ENCODE measurements around the gene GIMAP5. TPM values are rescaled to one million over a fixed set of nuclear protein-coding genes. Genes with fewer than 3 reads are reported as not detected.

The GIMAP5 gene
- total RNA-seq: 10 to 100 TPM in 1 of 3 donors, 1 to 10 TPM in 2; 3.1 to 10.3 (median 9.3) TPM
- long read RNA-seq, donor 1, full-length matches to known transcripts: 22 of 27 reads
- long read RNA-seq, donor 1, partial matches to known transcripts: 0 of 27 reads
- long read RNA-seq, donor 1, other reads (novel, unspliced or antisense): 5 of 27 reads
- long read RNA-seq, donor 2, transcript GIMAP5-201 (3 exons, 2,291 nt): major isoform, 14 of 17 reads
- long read RNA-seq, donor 2, partial matches to known transcripts: 2 of 17 reads
- long read RNA-seq, donor 2, other reads (novel, unspliced or antisense): 0 of 17 reads

DNA sequence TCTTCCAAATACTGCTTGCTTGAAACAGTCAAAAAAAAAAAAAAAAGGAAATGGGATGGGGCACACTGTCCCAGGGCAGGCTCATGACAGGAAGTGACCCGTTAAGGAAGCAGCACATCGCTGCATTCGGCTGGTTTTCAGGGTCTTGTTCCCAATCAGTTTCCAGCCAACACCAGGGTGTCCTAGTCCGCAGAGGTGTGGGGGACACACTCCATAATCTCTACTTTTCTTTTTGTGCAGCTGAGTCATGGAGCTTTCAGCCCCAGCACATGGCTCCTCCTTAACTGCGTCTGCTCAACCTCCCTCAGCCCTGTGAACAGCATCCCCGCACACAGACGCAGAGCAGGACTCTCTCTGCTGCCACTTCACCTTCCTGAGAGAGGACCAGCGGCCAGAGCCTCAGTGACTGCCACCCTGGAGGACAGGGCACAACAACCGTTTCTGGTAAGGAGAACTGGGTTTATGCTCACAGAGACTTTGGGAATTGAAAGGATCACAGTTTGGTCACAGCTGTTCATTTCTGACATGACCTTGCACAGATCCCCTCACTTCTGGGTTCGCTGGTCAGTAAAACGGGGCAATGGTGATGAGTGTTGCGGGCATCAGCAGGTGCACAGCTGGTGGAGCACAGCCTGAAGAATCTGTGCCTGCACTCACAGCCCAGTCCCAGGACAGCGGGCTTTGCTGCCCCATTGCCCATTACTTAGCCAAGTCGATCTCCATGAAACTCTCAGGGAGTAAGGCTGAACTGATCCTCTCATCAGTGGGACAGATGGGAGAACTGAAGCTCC, at the start of gene GIMAP5:
Gene GIMAP5 (plus strand): TSS at position 154 of the 791 bp plus-strand sequence. CDS start 3,467 bp downstream, outside the sequence.
- intact Hi-C loops (cut with DNase I, micrococcal nuclease): no loop called here
- TF ChIP-seq, protein P1, sequence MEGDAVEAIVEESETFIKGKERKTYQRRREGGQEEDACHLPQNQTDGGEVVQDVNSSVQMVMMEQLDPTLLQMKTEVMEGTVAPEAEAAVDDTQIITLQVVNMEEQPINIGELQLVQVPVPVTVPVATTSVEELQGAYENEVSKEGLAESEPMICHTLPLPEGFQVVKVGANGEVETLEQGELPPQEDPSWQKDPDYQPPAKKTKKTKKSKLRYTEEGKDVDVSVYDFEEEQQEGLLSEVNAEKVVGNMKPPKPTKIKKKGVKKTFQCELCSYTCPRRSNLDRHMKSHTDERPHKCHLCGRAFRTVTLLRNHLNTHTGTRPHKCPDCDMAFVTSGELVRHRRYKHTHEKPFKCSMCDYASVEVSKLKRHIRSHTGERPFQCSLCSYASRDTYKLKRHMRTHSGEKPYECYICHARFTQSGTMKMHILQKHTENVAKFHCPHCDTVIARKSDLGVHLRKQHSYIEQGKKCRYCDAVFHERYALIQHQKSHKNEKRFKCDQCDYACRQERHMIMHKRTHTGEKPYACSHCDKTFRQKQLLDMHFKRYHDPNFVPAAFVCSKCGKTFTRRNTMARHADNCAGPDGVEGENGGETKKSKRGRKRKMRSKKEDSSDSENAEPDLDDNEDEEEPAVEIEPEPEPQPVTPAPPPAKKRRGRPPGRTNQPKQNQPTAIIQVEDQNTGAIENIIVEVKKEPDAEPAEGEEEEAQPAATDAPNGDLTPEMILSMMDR (IDR thresholded peaks at IDR 0.05): no peak
- Histone ChIP-seq H3K36me3 (ENCODE audit: low read depth) (no peaks in the 10 kb centered on the region), H3K9me3 (no peaks in the 10 kb centered on the region), H3K4me3 (no peak within 1 kb of the TSS), H3K4me1 (ENCODE audit: low read depth) (no peaks in the 10 kb centered on the region)
- ATAC-seq (peak; percentile 50), DNase-seq (peak in 2 of 3 donors; percentile 27 to 55)

- ATAC-seq (no peak), DNase-seq (no peak)
- no peak overlapping the region for H3K4me3 ChIP-seq
- TF ChIP-seq, protein P1 (IDR thresholded peaks at IDR 0.05): no peak
- no peaks in the 10 kb centered on the region for H3K36me3 ChIP-seq (ENCODE audit: low read depth)
- H3K9me3 ChIP-seq: no peaks in the 10 kb centered on the region
- peaks cover 3% of the 10 kb centered on the region for H3K4me1 ChIP-seq (ENCODE audit: low read depth)
- intact Hi-C loops (cut with DNase I, micrococcal nuclease): no loop called here
Observed at GRCh38 chr7:150688630-150689029, 48.6 kb upstream of the GIMAP5 start.

DNA sequence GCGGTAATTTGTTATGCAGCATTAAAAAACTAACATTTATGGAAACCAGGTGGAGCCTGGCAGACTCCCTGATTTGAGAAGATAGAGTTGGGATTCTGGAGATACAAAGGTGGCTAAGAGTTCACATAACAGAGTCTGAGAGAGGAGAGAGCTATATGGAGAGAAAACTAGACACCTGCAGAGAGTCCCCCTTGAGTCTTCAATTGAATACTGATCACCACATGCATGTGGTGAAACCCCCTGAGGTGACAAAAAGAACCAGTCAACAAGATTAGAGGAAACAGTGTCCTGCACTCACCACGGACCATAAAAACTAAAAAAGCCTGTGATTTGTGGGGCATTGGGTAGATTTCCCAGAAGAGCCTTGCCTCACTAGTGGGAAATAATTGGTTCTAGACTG, 41.6 kb upstream of the GIMAP5 start:
- H3K4me1 ChIP-seq (ENCODE audit: low read depth): no peaks in the 10 kb centered on the region
- no peak for ATAC-seq
- no peak for DNase-seq
- TF ChIP-seq, protein P1 (IDR thresholded peaks at IDR 0.05): no peak
- no peak overlapping the region for H3K4me3 ChIP-seq
- H3K9me3 ChIP-seq: peaks cover 14% of the 10 kb centered on the region
- H3K36me3 ChIP-seq (ENCODE audit: low read depth): no peaks in the 10 kb centered on the region
- intact Hi-C loops (cut with DNase I, micrococcal nuclease): no loop called here

GRCh38 chr7:150703209-150703608, 34.0 kb upstream of the GIMAP5 start:
- H3K36me3 ChIP-seq (ENCODE audit: low read depth): no peaks in the 10 kb centered on the region
- DNase-seq: no peak
- peaks cover 42% of the 10 kb centered on the region for H3K9me3 ChIP-seq
- H3K4me1 ChIP-seq (ENCODE audit: low read depth): no peaks in the 10 kb centered on the region
- ATAC-seq: no peak
- TF ChIP-seq, protein P1 (IDR thresholded peaks at IDR 0.05): no peak
- no peak overlapping the region for H3K4me3 ChIP-seq
- intact Hi-C loops (cut with DNase I, micrococcal nuclease): no loop called here

- TF ChIP-seq, protein P1 (IDR thresholded peaks at IDR 0.05): no peak
- Histone ChIP-seq H3K36me3 (ENCODE audit: low read depth) (no peaks in the 10 kb centered on the region), H3K9me3 (no peaks in the 10 kb centered on the region), H3K4me3 (no peak overlapping the region), H3K4me1 (ENCODE audit: low read depth) (no peaks in the 10 kb centered on the region)
- ATAC-seq (peak; percentile 34), DNase-seq (no peak)
- intact Hi-C loops (cut with DNase I, micrococcal nuclease): no loop called here
Observed at GRCh38 chr7:150715293-150715692, 21.9 kb upstream of the GIMAP5 start.

All from mucosa of descending colon (tissue), 3 donors.